ENCODE data around the gene USP3.

- TF ChIP-seq CTCF (IDR thresholded peaks at IDR 0.05) (no peak), POLR2A (IDR thresholded peaks at IDR 0.05) (no peak)
Measured at GRCh38 chr15:63469190-63469589, 35.2 kb upstream of the USP3 start.

Data from body of pancreas (tissue), 4 donors.